CD14-positive monocyte (primary cell): Measurements from ENCODE around the gene USP31. TPM values are rescaled to one million over a fixed set of nuclear protein-coding genes. Genes with fewer than 3 reads are reported as not detected.
A peak's percentile ranks its signal among the peaks of the same experiment; 100 is the strongest.

ENCODE experiments used
- DNase-seq, 3 donors: peaks; one replicate each; pipeline ENCODE4 v3.0.0-alpha.2; 2011 to 2022
- H2AFZ ChIP-seq: 2 replicates; pipeline ENCODE4 v1.6.0; 2012; ENCODE audit warnings: mild to moderate bottlenecking, low read depth, low read length, inconsistent platforms; ENCODE audit not compliant: insufficient read depth, poor library complexity, severe bottlenecking
- H3K27ac ChIP-seq, 2 donors: 1 replicate in 1 of 2; 2 replicates in 1 of 2; pipeline ENCODE4 v1.5.1; 2012 to 2013; ENCODE audit warnings: low read length in 2 of 2, control low read depth in 1 of 2, inconsistent platforms in 1 of 2, low read depth in 1 of 2, mild to moderate bottlenecking in 1 of 2
- H3K27me3 ChIP-seq, 2 donors: one replicate each; pipeline versions ENCODE4 v1.6.0 to v1.6.1; 2011 to 2013; ENCODE audit warnings: low read length in 2 of 2; ENCODE audit not compliant: control insufficient read depth in 2 of 2, insufficient read depth in 2 of 2
- H3K36me3 ChIP-seq, 2 donors: replicated peaks in 1 of 2; 1 replicate in 1 of 2; 2 replicates in 1 of 2; pipeline versions ENCODE4 v1.5.1 to v1.6.1; 2012 to 2013; ENCODE audit warnings: low read length in 2 of 2, control low read depth in 1 of 2, inconsistent platforms in 1 of 2, mild to moderate bottlenecking in 1 of 2; ENCODE audit not compliant: insufficient read depth in 2 of 2, control insufficient read depth in 1 of 2
- H3K4me1 ChIP-seq, 2 donors: 1 replicate in 1 of 2; 2 replicates in 1 of 2; pipeline versions ENCODE4 v1.5.1 to v1.6.1; 2012 to 2013; ENCODE audit warnings: low read length in 2 of 2, control low read depth in 1 of 2, inconsistent platforms in 1 of 2, mild to moderate bottlenecking in 1 of 2, moderate library complexity in 1 of 2; ENCODE audit not compliant: insufficient read depth in 2 of 2, control insufficient read depth in 1 of 2
- H3K4me2 ChIP-seq: replicated peaks from 2 replicates; pipeline ENCODE3; 2012; ENCODE audit warnings: low read length, moderate library complexity, mild to moderate bottlenecking; ENCODE audit not compliant: poor library complexity, severe bottlenecking; ENCODE audit errors: extremely low read depth
- H3K4me3 ChIP-seq, 3 experiments: fragments of 200-600 bp in 1 of 3; sonication (generic) in 1 of 3; replicated peaks in 1 of 3; 1 replicate in 2 of 3; 2 replicates in 1 of 3; pipeline ENCODE4 v1.5.1; 2011 to 2013; ENCODE audit warnings: low read length in 3 of 3, mild to moderate bottlenecking in 3 of 3, control low read depth in 2 of 3, low read depth in 2 of 3, inconsistent platforms in 1 of 3, moderate library complexity in 1 of 3
- H3K79me2 ChIP-seq: 2 replicates; pipeline ENCODE4 v1.6.0; 2012; ENCODE audit warnings: mild to moderate bottlenecking, control low read depth, inconsistent platforms, low read length, moderate library complexity; ENCODE audit not compliant: insufficient read depth
- H3K9ac ChIP-seq: 2 replicates; pipeline ENCODE4 v1.6.0; 2017; ENCODE audit warnings: low read length, mild to moderate bottlenecking; ENCODE audit not compliant: insufficient read depth, poor library complexity, severe bottlenecking
- H3K9me3 ChIP-seq, 2 donors: replicated peaks in 1 of 2; 1 replicate in 1 of 2; 2 replicates in 1 of 2; pipeline versions ENCODE4 v1.5.1 to v1.6.1; 2012 to 2013; ENCODE audit warnings: low read length in 2 of 2, control low read depth in 1 of 2; ENCODE audit not compliant: control insufficient read depth in 1 of 2, insufficient read depth in 1 of 2
- H4K20me1 ChIP-seq: 2 replicates; pipeline ENCODE4 v1.6.0; 2012; ENCODE audit warnings: mild to moderate bottlenecking, low read length, control low read depth, moderate library complexity; ENCODE audit not compliant: insufficient read depth
- H3K27ac Mint-ChIP-seq, 7 donors: one replicate each; pipeline ENCODE4 v1.8.0; 2020; ENCODE audit warnings: mild to moderate bottlenecking in 7 of 7, mixed read lengths in 7 of 7, moderate library complexity in 6 of 7, inconsistent platforms in 2 of 7
- H3K27me3 Mint-ChIP-seq, 3 donors: one replicate each; pipeline ENCODE4 v1.8.0; 2021 to 2022; ENCODE audit warnings: low read depth in 3 of 3, mild to moderate bottlenecking in 3 of 3, mixed read lengths in 3 of 3, moderate library complexity in 3 of 3, inconsistent platforms in 1 of 3
- H3K36me3 Mint-ChIP-seq, 2 donors: one replicate each; pipeline ENCODE4 v1.8.0; 2020; ENCODE audit warnings: mixed read lengths in 2 of 2, inconsistent platforms in 1 of 2, mild to moderate bottlenecking in 1 of 2
- H3K4me1 Mint-ChIP-seq: one replicate; pipeline ENCODE4 v1.8.0; 2020; ENCODE audit warnings: mild to moderate bottlenecking, mixed read lengths
- H3K4me3 Mint-ChIP-seq, 2 donors: one replicate each; pipeline ENCODE4 v1.8.0; 2020; ENCODE audit warnings: mild to moderate bottlenecking in 2 of 2, mixed read lengths in 2 of 2, moderate library complexity in 1 of 2
- H3K9me3 Mint-ChIP-seq, 7 donors: one replicate each; pipeline ENCODE4 v1.8.0; 2020 to 2022; ENCODE audit warnings: mixed read lengths in 7 of 7, mild to moderate bottlenecking in 6 of 7, moderate library complexity in 6 of 7, inconsistent platforms in 2 of 7
- CTCF ChIP-seq: fragments of 200-600 bp; IDR thresholded peaks from one replicate; pipeline ENCODE4 v1.8.0; 2022; ENCODE audit warnings: antibody characterized with exemption, mild to moderate bottlenecking
- WGBS: methylation state at CpG from one replicate; pipeline ENCODE4 v1.1.5; 2013; ENCODE audit warnings: missing lambda C conversion rate; ENCODE audit not compliant: insufficient coverage; 5-methylcytosine and 5-hydroxymethylcytosine counted together
- intact Hi-C, 2 donors: fragments of 100-400 bp; cut with micrococcal nuclease; formaldehyde crosslinking; loops; one replicate each; pipeline versions ENCODE4 v1.15.0 to v1.15.1; 2023
- polyA plus RNA-seq, 3 donors: library from polyadenylated mRNA; depleted of rRNA in 1 of 3; unstranded in 2 of 3; stranded (reverse) in 1 of 3; fragments of 300-500 nt in 2 of 3; fragments of >200 nt in 1 of 3; fragmentation: Illumina TruSeq in 2 of 3; gene quantifications; 1 replicate in 2 of 3; 2 replicates in 1 of 3; pipeline ENCODE4 v1.2.3, GENCODE V29; 2012 to 2021

Gene USP31
- polyA plus RNA-seq, 3 donors, result 0.15 to 4.1 (median 0.36) TPM

GRCh38 chr16:23061669-23062068, 87.6 kb downstream of the USP31 start:
- Mint-ChIP-seq H3K36me3 (peaks cover 5 to 10% of the 10 kb centered on the region in 2 donors), H3K9me3 (peaks cover 0 to 3% (median 0%) of the 10 kb centered on the region in 7 donors), H3K4me3 (no peak overlapping the region), H3K27me3 (peaks cover 2 to 6% (median 5%) of the 10 kb centered on the region in 3 donors), H3K27ac (no peak overlapping the region), H3K4me1 (peaks cover 35% of the 10 kb centered on the region)
- Histone ChIP-seq H3K9me3 (no peaks in the 10 kb centered on the region), H3K4me2 (no peak overlapping the region), H3K79me2 (no peaks in the 10 kb centered on the region), H4K20me1 (no peaks in the 10 kb centered on the region), H3K4me1 (peaks cover 0 to 13% of the 10 kb centered on the region in 2 donors), H3K27me3 (no peaks in the 10 kb centered on the region), H3K36me3 (no peaks in the 10 kb centered on the region), H2AFZ (no peak overlapping the region), H3K4me3 (no peak overlapping the region), H3K9ac (no peak overlapping the region), H3K27ac (no peak overlapping the region)
- intact Hi-C loops, result loop anchor here (5.0 to 10.0 kb wide), 2 partner anchors 164 to 1507 kb away; no protein-coding TSS in a partner anchor
- TF ChIP-seq CTCF, result no peak
- DNase-seq, result no peak
- WGBS, result 87% methylated on average over 4 of the region's 7 CpGs

GRCh38 chr16:23060458-23061320, 88.6 kb downstream of the USP31 start:
- Histone ChIP-seq H3K4me2 (no peak overlapping the region), H3K4me3 (no peak overlapping the region), H3K9ac (no peak overlapping the region), H3K36me3 (no peaks in the 10 kb centered on the region), H3K27me3 (no peaks in the 10 kb centered on the region), H4K20me1 (no peaks in the 10 kb centered on the region), H3K4me1 (peaks cover 0 to 13% of the 10 kb centered on the region in 2 donors), H3K27ac (no peak overlapping the region), H2AFZ (no peak overlapping the region), H3K79me2 (no peaks in the 10 kb centered on the region), H3K9me3 (no peaks in the 10 kb centered on the region)
- peak; percentile 91 for TF ChIP-seq CTCF
- no peak overlapping the region for H3K27ac Mint-ChIP-seq
- peaks cover 1 to 4% of the 10 kb centered on the region in 2 donors for H3K36me3 Mint-ChIP-seq
- intact Hi-C loops, result loop anchor here (5.0 to 10.0 kb wide), 2 partner anchors 163 to 1506 kb away; no protein-coding TSS in a partner anchor
- H3K9me3 Mint-ChIP-seq, result peaks cover 0 to 4% (median 2%) of the 10 kb centered on the region in 7 donors
- 48% methylated on average over 5 of the region's 9 CpGs for WGBS
- peaks cover 5 to 9% (median 6%) of the 10 kb centered on the region in 3 donors for H3K27me3 Mint-ChIP-seq
- DNase-seq, result peak; percentile 25 to 49 (median 47)
- no peak overlapping the region for H3K4me3 Mint-ChIP-seq
- peaks cover 36% of the 10 kb centered on the region for H3K4me1 Mint-ChIP-seq
